Trophoblast cell (in vitro differentiated cells and primary cell): ENCODE results near the gene LZTFL1. TPM values are rescaled to one million over a fixed set of nuclear protein-coding genes. Genes with fewer than 3 reads are reported as not detected.

Experiments used
- DNase-seq, 2 donors: peaks; one replicate each; pipeline ENCODE4 v3.0.0-alpha.2; 2016
- H2AFZ ChIP-seq: 2 replicates; pipeline ENCODE4 v1.6.1; 2013; ENCODE audit warnings: low read length, moderate library complexity, mild to moderate bottlenecking; ENCODE audit not compliant: insufficient read depth, poor library complexity
- H2AK5ac ChIP-seq: 2 replicates; pipeline ENCODE4 v1.6.1; 2013; ENCODE audit warnings: mild to moderate bottlenecking, low read length
- H2BK120ac ChIP-seq: 2 replicates; pipeline ENCODE4 v1.6.1; 2013; ENCODE audit warnings: low read length, mild to moderate bottlenecking, moderate library complexity; ENCODE audit not compliant: insufficient read depth, poor library complexity
- H2BK12ac ChIP-seq: 2 replicates; pipeline ENCODE4 v1.6.1; 2013; ENCODE audit warnings: mild to moderate bottlenecking, low read length, moderate library complexity
- H2BK5ac ChIP-seq: 2 replicates; pipeline ENCODE4 v1.6.1; 2013; ENCODE audit warnings: low read length, low read depth, moderate library complexity, mild to moderate bottlenecking; ENCODE audit not compliant: poor library complexity
- H3K14ac ChIP-seq: 2 replicates; pipeline ENCODE4 v1.6.1; 2013; ENCODE audit warnings: mild to moderate bottlenecking, low read length
- H3K18ac ChIP-seq: 2 replicates; pipeline ENCODE4 v1.6.1; 2013; ENCODE audit warnings: mild to moderate bottlenecking, low read length
- H3K23ac ChIP-seq: 2 replicates; pipeline ENCODE4 v1.6.1; 2013; ENCODE audit warnings: low read length
- H3K27ac ChIP-seq: 2 replicates; pipeline ENCODE4 v1.5.1; 2013; ENCODE audit warnings: low read depth, mild to moderate bottlenecking, inconsistent platforms, low read length, moderate library complexity
- H3K27me3 ChIP-seq: 2 replicates; pipeline ENCODE4 v1.6.1; 2013; ENCODE audit warnings: inconsistent platforms, mild to moderate bottlenecking, low read length, moderate library complexity; ENCODE audit not compliant: insufficient read depth
- H3K36me3 ChIP-seq, 2 experiments: 1 replicate in 1 of 2; 2 replicates in 1 of 2; pipeline ENCODE4 v1.6.1; 2013; ENCODE audit warnings: low read length in 2 of 2, mild to moderate bottlenecking in 2 of 2, moderate library complexity in 1 of 2; ENCODE audit not compliant: insufficient read depth in 2 of 2, control insufficient read depth in 1 of 2
- H3K4ac ChIP-seq: 2 replicates; pipeline ENCODE4 v1.6.1; 2013; ENCODE audit warnings: low read depth, mild to moderate bottlenecking, low read length, moderate library complexity
- H3K4me1 ChIP-seq, 2 experiments: 1 replicate in 1 of 2; 2 replicates in 1 of 2; pipeline ENCODE4 v1.6.1; 2013; ENCODE audit warnings: low read length in 2 of 2, mild to moderate bottlenecking in 2 of 2, moderate library complexity in 1 of 2; ENCODE audit not compliant: insufficient read depth in 2 of 2, control insufficient read depth in 1 of 2
- H3K4me2 ChIP-seq: 2 replicates; pipeline ENCODE4 v1.6.1; 2013; ENCODE audit warnings: inconsistent platforms, mild to moderate bottlenecking, low read length, moderate library complexity
- H3K4me3 ChIP-seq: 2 replicates; pipeline ENCODE4 v1.5.1; 2013; ENCODE audit warnings: mild to moderate bottlenecking, low read depth, low read length, inconsistent platforms
- H3K79me1 ChIP-seq: one replicate; pipeline ENCODE4 v1.6.1; 2013; ENCODE audit warnings: low read length
- H3K79me2 ChIP-seq: 2 replicates; pipeline ENCODE4 v1.6.1; 2013; ENCODE audit warnings: low read length, mild to moderate bottlenecking; ENCODE audit not compliant: control insufficient read depth, insufficient read depth, poor library complexity
- H3K9ac ChIP-seq: 2 replicates; pipeline ENCODE4 v1.6.1; 2013; ENCODE audit warnings: mild to moderate bottlenecking, low read length
- H3K9me3 ChIP-seq: 2 replicates; pipeline ENCODE4 v1.6.1; 2013; ENCODE audit warnings: low read depth, mild to moderate bottlenecking, control low read depth, inconsistent platforms, low read length; ENCODE audit not compliant: insufficient read depth
- H4K12ac ChIP-seq: 2 replicates; pipeline ENCODE4 v1.6.1; 2013; ENCODE audit warnings: low read depth, mild to moderate bottlenecking, low read length, moderate library complexity
- H4K8ac ChIP-seq: 2 replicates; pipeline ENCODE4 v1.6.1; 2013; ENCODE audit warnings: low read depth, mild to moderate bottlenecking, low read length, moderate library complexity
- H4K91ac ChIP-seq: one replicate; pipeline ENCODE4 v1.6.1; 2013; ENCODE audit warnings: low read depth, mild to moderate bottlenecking, low read length, moderate library complexity
- WGBS: extraction: QIAGEN DNeasy Blood & Tissue Kit; methylation state at CpG from one replicate; pipeline ENCODE4 v1.1.7; 2013; ENCODE audit warnings: missing lambda C conversion rate; ENCODE audit not compliant: insufficient read length, insufficient coverage; ENCODE audit errors: extremely low coverage; 5-methylcytosine and 5-hydroxymethylcytosine counted together
- polyA plus RNA-seq: library from polyadenylated mRNA; stranded (reverse); fragments of 200-250 nt; gene quantifications from 2 replicates; pipeline ENCODE4 v1.2.3, GENCODE V29; 2013

Gene LZTFL1
- polyA plus RNA-seq: 12.4 and 12.8 TPM in 2 replicates

- no peak within 1 kb of the TSS for H2BK5ac ChIP-seq
- H3K4me3 ChIP-seq: peak within 1 kb of the TSS; percentile 89
- no CpG with 5 or more reads among the region's 49 CpGs for WGBS
- H4K12ac ChIP-seq: peak within 1 kb of the TSS; percentile 20
- H3K9ac ChIP-seq: peak within 1 kb of the TSS; percentile 66
- H2AK5ac ChIP-seq: no peak within 1 kb of the TSS
- H4K8ac ChIP-seq: peak within 1 kb of the TSS; percentile 81
- H3K9me3 ChIP-seq: no peaks in the 10 kb centered on the region
- no peak within 1 kb of the TSS for H4K91ac ChIP-seq
- H3K36me3 ChIP-seq: no peaks in the 10 kb centered on the region
- H2BK12ac ChIP-seq: no peak within 1 kb of the TSS
- H3K27me3 ChIP-seq: no peaks in the 10 kb centered on the region
- H2AFZ ChIP-seq: peak within 1 kb of the TSS; percentile 92
- no peaks in the 10 kb centered on the region for H3K79me1 ChIP-seq
- no peak within 1 kb of the TSS for H3K18ac ChIP-seq
- no peak within 1 kb of the TSS for H3K23ac ChIP-seq
- H3K79me2 ChIP-seq: no peaks in the 10 kb centered on the region
- H3K4me2 ChIP-seq: peak within 1 kb of the TSS; percentile 95
- H3K4me1 ChIP-seq: peaks cover 0 to 2% of the 10 kb centered on the region in 2 experiments
- no peak within 1 kb of the TSS for H2BK120ac ChIP-seq
- no peak within 1 kb of the TSS for H3K14ac ChIP-seq
- H3K27ac ChIP-seq: no peak within 1 kb of the TSS
- no peak within 1 kb of the TSS for H3K4ac ChIP-seq
- DNase-seq: peak; percentile 94 to 99
Observed at GRCh38 chr3:45841757-45842491, at the start of gene LZTFL1. Gene LZTFL1, minus strand, starts transcription at chr3:45842119. Its CDS starts 128 bp downstream, at chr3:45841991.

GRCh38 chr3:45890405-45890804 lies 48.5 kb upstream of the LZTFL1 start:
- Histone ChIP-seq H3K79me2 (no peaks in the 10 kb centered on the region), H3K14ac (no peak overlapping the region), H3K18ac (no peak overlapping the region), H3K4me3 (no peak overlapping the region), H2BK12ac (no peak overlapping the region), H3K4ac (no peak overlapping the region), H3K4me2 (no peak overlapping the region), H2AFZ (no peak overlapping the region), H3K4me1 (no peaks in the 10 kb centered on the region), H3K27me3 (no peaks in the 10 kb centered on the region), H3K79me1 (no peaks in the 10 kb centered on the region), H3K27ac (no peak overlapping the region), H2AK5ac (no peak overlapping the region), H4K12ac (no peak overlapping the region), H4K8ac (no peak overlapping the region), H3K9me3 (no peaks in the 10 kb centered on the region), H3K23ac (no peak overlapping the region), H4K91ac (no peak overlapping the region), H2BK5ac (no peak overlapping the region), H3K36me3 (no peaks in the 10 kb centered on the region), H3K9ac (no peak overlapping the region), H2BK120ac (no peak overlapping the region)
- WGBS: no CpG with 5 or more reads among the region's 3 CpGs
- DNase-seq: no peak

GRCh38 chr3:45889337-45889736 lies 47.4 kb upstream of the LZTFL1 start:
- no peaks in the 10 kb centered on the region for H3K27me3 ChIP-seq
- H3K27ac ChIP-seq: no peak overlapping the region
- H3K18ac ChIP-seq: no peak overlapping the region
- H2BK5ac ChIP-seq: no peak overlapping the region
- H2BK12ac ChIP-seq: no peak overlapping the region
- no peaks in the 10 kb centered on the region for H3K79me1 ChIP-seq
- no peak overlapping the region for H3K9ac ChIP-seq
- DNase-seq: no peak
- no peak overlapping the region for H2AFZ ChIP-seq
- no peak overlapping the region for H3K23ac ChIP-seq
- no peak overlapping the region for H3K4me2 ChIP-seq
- no peaks in the 10 kb centered on the region for H3K4me1 ChIP-seq
- no peaks in the 10 kb centered on the region for H3K79me2 ChIP-seq
- no peak overlapping the region for H3K4ac ChIP-seq
- no peak overlapping the region for H3K14ac ChIP-seq
- H4K91ac ChIP-seq: no peak overlapping the region
- no peak overlapping the region for H4K12ac ChIP-seq
- H3K36me3 ChIP-seq: no peaks in the 10 kb centered on the region
- H3K9me3 ChIP-seq: no peaks in the 10 kb centered on the region
- no CpG with 5 or more reads among the region's 4 CpGs for WGBS
- H3K4me3 ChIP-seq: no peak overlapping the region
- H4K8ac ChIP-seq: no peak overlapping the region
- no peak overlapping the region for H2BK120ac ChIP-seq
- H2AK5ac ChIP-seq: no peak overlapping the region

- no peak overlapping the region for H3K18ac ChIP-seq
- no peak overlapping the region for H2AFZ ChIP-seq
- H2BK5ac ChIP-seq: no peak overlapping the region
- no peak overlapping the region for H3K4ac ChIP-seq
- H4K12ac ChIP-seq: no peak overlapping the region
- H3K27me3 ChIP-seq: no peaks in the 10 kb centered on the region
- DNase-seq: peak in 1 of 2 donors; percentile 1
- H3K27ac ChIP-seq: no peak overlapping the region
- H3K36me3 ChIP-seq: no peaks in the 10 kb centered on the region
- H3K79me2 ChIP-seq: no peaks in the 10 kb centered on the region
- H3K23ac ChIP-seq: no peak overlapping the region
- no peak overlapping the region for H4K91ac ChIP-seq
- no peak overlapping the region for H3K4me2 ChIP-seq
- H2AK5ac ChIP-seq: no peak overlapping the region
- H3K4me3 ChIP-seq: no peak overlapping the region
- H2BK120ac ChIP-seq: no peak overlapping the region
- no peak overlapping the region for H2BK12ac ChIP-seq
- H3K9me3 ChIP-seq: no peaks in the 10 kb centered on the region
- H4K8ac ChIP-seq: no peak overlapping the region
- H3K4me1 ChIP-seq: no peaks in the 10 kb centered on the region
- no peaks in the 10 kb centered on the region for H3K79me1 ChIP-seq
- no peak overlapping the region for H3K9ac ChIP-seq
- no peak overlapping the region for H3K14ac ChIP-seq
- no CpG with 5 or more reads among the region's 7 CpGs for WGBS
Observed at GRCh38 chr3:45887759-45888511, 46.0 kb upstream of the LZTFL1 start.
